Loucy (cell line): ENCODE results near the gene COA8.

Source experiments
- EZH2phosphoT487 ChIP-seq: fragments of 200-600 bp; IDR thresholded peaks from 2 replicates; pipeline ENCODE4 v1.6.1; 2018; ENCODE audit warnings: antibody characterized with exemption, mild to moderate bottlenecking, moderate library complexity, borderline replicate concordance
- TF ChIP-seq, protein P1 (sequence below): fragments of 200-600 bp; sonication (generic); conservative IDR thresholded peaks from 2 replicates; pipeline ENCODE4 v1.5.1; 2014; ENCODE audit warnings: mild to moderate bottlenecking, antibody characterized with exemption, low read length

DNA sequence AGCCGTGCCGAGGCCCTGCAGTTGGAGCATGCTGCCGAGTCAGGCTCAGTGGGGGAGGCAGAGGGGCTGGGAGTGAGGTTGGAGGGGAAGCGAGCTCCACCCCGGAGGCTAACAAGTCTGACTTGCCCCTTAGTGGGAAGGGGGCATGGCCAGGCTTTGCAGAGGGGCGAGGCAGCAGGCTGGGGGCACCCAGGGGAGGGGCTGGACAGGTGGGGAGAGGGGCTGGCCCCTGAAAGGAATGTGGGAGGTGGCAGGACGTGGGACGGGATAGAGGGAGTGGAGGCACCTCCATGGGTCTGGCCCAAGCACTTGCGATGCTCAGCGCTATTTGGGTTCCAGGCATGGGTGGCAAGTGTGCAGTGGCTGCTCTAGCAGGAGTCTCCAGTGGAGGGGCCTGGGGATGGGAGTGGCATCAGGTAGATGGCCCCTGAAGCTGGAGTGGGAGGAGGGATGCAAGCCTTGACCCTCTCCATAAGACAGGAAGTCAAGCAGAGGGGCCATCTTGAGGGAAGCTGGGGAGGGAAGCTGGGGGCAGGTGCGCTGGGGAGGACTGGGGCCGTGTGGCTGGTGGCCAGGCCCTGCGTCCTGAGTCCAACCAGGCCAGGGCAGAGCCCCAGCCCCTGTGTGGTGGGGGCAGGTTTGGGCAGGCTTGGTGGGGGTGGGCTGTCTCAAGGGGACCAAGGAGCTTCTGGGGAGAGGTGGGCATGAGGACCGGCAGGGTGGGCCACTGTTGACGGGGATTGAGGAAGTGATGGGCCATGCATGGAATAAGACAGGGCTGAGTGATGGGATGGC is 31.1 kb upstream of the COA8 start:
- TF ChIP-seq, protein P1, sequence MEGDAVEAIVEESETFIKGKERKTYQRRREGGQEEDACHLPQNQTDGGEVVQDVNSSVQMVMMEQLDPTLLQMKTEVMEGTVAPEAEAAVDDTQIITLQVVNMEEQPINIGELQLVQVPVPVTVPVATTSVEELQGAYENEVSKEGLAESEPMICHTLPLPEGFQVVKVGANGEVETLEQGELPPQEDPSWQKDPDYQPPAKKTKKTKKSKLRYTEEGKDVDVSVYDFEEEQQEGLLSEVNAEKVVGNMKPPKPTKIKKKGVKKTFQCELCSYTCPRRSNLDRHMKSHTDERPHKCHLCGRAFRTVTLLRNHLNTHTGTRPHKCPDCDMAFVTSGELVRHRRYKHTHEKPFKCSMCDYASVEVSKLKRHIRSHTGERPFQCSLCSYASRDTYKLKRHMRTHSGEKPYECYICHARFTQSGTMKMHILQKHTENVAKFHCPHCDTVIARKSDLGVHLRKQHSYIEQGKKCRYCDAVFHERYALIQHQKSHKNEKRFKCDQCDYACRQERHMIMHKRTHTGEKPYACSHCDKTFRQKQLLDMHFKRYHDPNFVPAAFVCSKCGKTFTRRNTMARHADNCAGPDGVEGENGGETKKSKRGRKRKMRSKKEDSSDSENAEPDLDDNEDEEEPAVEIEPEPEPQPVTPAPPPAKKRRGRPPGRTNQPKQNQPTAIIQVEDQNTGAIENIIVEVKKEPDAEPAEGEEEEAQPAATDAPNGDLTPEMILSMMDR: no peak
- TF ChIP-seq EZH2phosphoT487: no peak
